Activated CD4-positive, alpha-beta memory T cell treated with anti-CD3 and anti-CD28 coated beads for 36 hours (primary cell): Measurements from ENCODE around the gene MARK1. TPM values are rescaled to one million over a fixed set of nuclear protein-coding genes. Genes with fewer than 3 reads are reported as not detected.
A peak's percentile ranks its signal among the peaks of the same experiment; 100 is the strongest.

ENCODE experiments used
- CTCF ChIA-PET: fragments of 350-600 bp; sonication (Branson Sonifier 250); formaldehyde crosslinking; loops from one replicate; lab custom pipeline; 2021; ENCODE audit warnings: antibody characterized with exemption, inconsistent platforms; lab: Charles Lee
- POLR2A ChIA-PET: fragments of 350-600 bp; sonication (Branson Sonifier 250); formaldehyde crosslinking; loops from one replicate; lab custom pipeline; 2021; ENCODE audit warnings: antibody characterized with exemption; lab: Charles Lee
- DNase-seq: peaks from one replicate; pipeline ENCODE4 v3.0.0-alpha.2; 2020
- H3K27ac Mint-ChIP-seq: one replicate; pipeline ENCODE4 v1.8.0; 2021; ENCODE audit warnings: mixed read lengths
- H3K27me3 Mint-ChIP-seq: one replicate; pipeline ENCODE4 v1.8.0; 2021; ENCODE audit warnings: mixed read lengths
- H3K36me3 Mint-ChIP-seq: one replicate; pipeline ENCODE4 v1.8.0; 2021; ENCODE audit warnings: mixed read lengths
- H3K4me1 Mint-ChIP-seq: one replicate; pipeline ENCODE4 v1.8.0; 2021; ENCODE audit warnings: low read depth, mixed read lengths
- H3K4me3 Mint-ChIP-seq: one replicate; pipeline ENCODE4 v1.8.0; 2021; ENCODE audit warnings: mild to moderate bottlenecking, mixed read lengths
- H3K9me3 Mint-ChIP-seq: one replicate; pipeline ENCODE4 v1.8.0; 2021; ENCODE audit warnings: mixed read lengths
- intact Hi-C: fragments of 100-400 bp; cut with micrococcal nuclease; formaldehyde crosslinking; loops from one replicate; pipeline ENCODE4 v1.15.1; 2023
- total RNA-seq, 2 experiments: library from RNA; stranded (reverse); gene quantifications; one replicate each; pipeline ENCODE4 v1.2.3, GENCODE V29; 2021

MARK1 gene
- total RNA-seq, 2 experiments from 2014 or later, result not detected

GRCh38 chr1:220652995-220653394 is 125.1 kb downstream of the MARK1 start:
- Mint-ChIP-seq H3K27me3 (no peaks in the 10 kb centered on the region), H3K4me1 (no peaks in the 10 kb centered on the region), H3K9me3 (no peaks in the 10 kb centered on the region), H3K27ac (no peak overlapping the region), H3K36me3 (no peaks in the 10 kb centered on the region), H3K4me3 (no peak overlapping the region)
- CTCF ChIA-PET, result no interaction called here
- POLR2A ChIA-PET, result no interaction called here
- no peak for DNase-seq
- intact Hi-C loops, result no loop called here

- no peak overlapping the region for H3K27ac Mint-ChIP-seq
- no peaks in the 10 kb centered on the region for H3K27me3 Mint-ChIP-seq
- H3K4me1 Mint-ChIP-seq, result no peaks in the 10 kb centered on the region
- CTCF ChIA-PET, result no interaction called here
- no peaks in the 10 kb centered on the region for H3K9me3 Mint-ChIP-seq
- POLR2A ChIA-PET, result no interaction called here
- DNase-seq, result no peak
- no peak overlapping the region for H3K4me3 Mint-ChIP-seq
- intact Hi-C loops, result no loop called here
- no peaks in the 10 kb centered on the region for H3K36me3 Mint-ChIP-seq
These were observed 127.6 kb downstream of the MARK1 start for GRCh38 chr1:220655509-220655908.

GRCh38 chr1:220655961-220656740 is 128.2 kb downstream of the MARK1 start:
- Mint-ChIP-seq H3K4me1 (no peaks in the 10 kb centered on the region), H3K36me3 (no peaks in the 10 kb centered on the region), H3K9me3 (no peaks in the 10 kb centered on the region), H3K27ac (no peak overlapping the region), H3K4me3 (no peak overlapping the region), H3K27me3 (peaks cover 6% of the 10 kb centered on the region)
- DNase-seq, result no peak
- intact Hi-C loops, result no loop called here
- ChIA-PET CTCF (no interaction called here), POLR2A (no interaction called here)

- ChIA-PET CTCF (interaction anchor here (0.7 kb wide), 1 partner anchor 1721 kb away, joined by 3 read pairs; no protein-coding TSS in a partner anchor), POLR2A (no interaction called here)
- Mint-ChIP-seq H3K27ac (no peak overlapping the region), H3K36me3 (peaks cover 2% of the 10 kb centered on the region), H3K9me3 (peaks cover 11% of the 10 kb centered on the region), H3K27me3 (peaks cover 21% of the 10 kb centered on the region), H3K4me1 (no peaks in the 10 kb centered on the region), H3K4me3 (no peak overlapping the region)
- DNase-seq, result no peak
- intact Hi-C loops, result no loop called here
These were observed 138.4 kb downstream of the MARK1 start for GRCh38 chr1:220666349-220666748.

GRCh38 chr1:220669005-220669404 is 141.1 kb downstream of the MARK1 start:
- ChIA-PET POLR2A (no interaction called here), CTCF (interaction anchor here (0.8 to 1.4 kb wide), 3 partner anchors 11 to 83 kb away, joined by 3 to 4 read pairs (median 3); no protein-coding TSS in a partner anchor)
- Mint-ChIP-seq H3K4me1 (no peaks in the 10 kb centered on the region), H3K27me3 (peaks cover 15% of the 10 kb centered on the region), H3K9me3 (peaks cover 11% of the 10 kb centered on the region), H3K36me3 (peaks cover 2% of the 10 kb centered on the region), H3K4me3 (no peak overlapping the region), H3K27ac (no peak overlapping the region)
- intact Hi-C loops, result no loop called here
- DNase-seq, result no peak

- H3K36me3 Mint-ChIP-seq, result peaks cover 2% of the 10 kb centered on the region
- ChIA-PET POLR2A (no interaction called here), CTCF (no interaction called here)
- peaks cover 13% of the 10 kb centered on the region for H3K27me3 Mint-ChIP-seq
- no peak overlapping the region for H3K4me3 Mint-ChIP-seq
- intact Hi-C loops, result no loop called here
- H3K27ac Mint-ChIP-seq, result no peak overlapping the region
- no peaks in the 10 kb centered on the region for H3K4me1 Mint-ChIP-seq
- DNase-seq, result no peak
- H3K9me3 Mint-ChIP-seq, result peaks cover 11% of the 10 kb centered on the region
These were observed 142.4 kb downstream of the MARK1 start for GRCh38 chr1:220670365-220670764.

GRCh38 chr1:220673921-220674320 is 146.0 kb downstream of the MARK1 start:
- no peaks in the 10 kb centered on the region for H3K4me1 Mint-ChIP-seq
- ChIA-PET CTCF (interaction anchor here (1.0 kb wide), 1 partner anchor 103 kb away, joined by 4 read pairs; no protein-coding TSS in a partner anchor), POLR2A (no interaction called here)
- intact Hi-C loops, result no loop called here
- no peak overlapping the region for H3K27ac Mint-ChIP-seq
- peaks cover 2% of the 10 kb centered on the region for H3K36me3 Mint-ChIP-seq
- H3K4me3 Mint-ChIP-seq, result no peak overlapping the region
- DNase-seq, result no peak
- peaks cover 9% of the 10 kb centered on the region for H3K27me3 Mint-ChIP-seq
- peaks cover 11% of the 10 kb centered on the region for H3K9me3 Mint-ChIP-seq

GRCh38 chr1:220677251-220677650 is 149.3 kb downstream of the MARK1 start:
- intact Hi-C loops, result no loop called here
- H3K27me3 Mint-ChIP-seq, result peaks cover 7% of the 10 kb centered on the region
- no peaks in the 10 kb centered on the region for H3K36me3 Mint-ChIP-seq
- no peak overlapping the region for H3K4me3 Mint-ChIP-seq
- DNase-seq, result no peak
- peaks cover 4% of the 10 kb centered on the region for H3K4me1 Mint-ChIP-seq
- ChIA-PET CTCF (no interaction called here), POLR2A (no interaction called here)
- no peak overlapping the region for H3K27ac Mint-ChIP-seq
- H3K9me3 Mint-ChIP-seq, result no peaks in the 10 kb centered on the region

- Mint-ChIP-seq H3K27ac (no peak overlapping the region), H3K27me3 (no peaks in the 10 kb centered on the region), H3K36me3 (no peaks in the 10 kb centered on the region), H3K4me1 (peaks cover 4% of the 10 kb centered on the region), H3K4me3 (no peak overlapping the region), H3K9me3 (no peaks in the 10 kb centered on the region)
- DNase-seq, result peak; percentile 15
- CTCF ChIA-PET, result interaction anchor here (0.7 to 3.4 kb wide), 4 partner anchors 11 to 96 kb away, joined by 3 to 21 read pairs (median 4); no protein-coding TSS in a partner anchor
- POLR2A ChIA-PET, result no interaction called here
- intact Hi-C loops, result loop anchor here (1.0 to 2.0 kb wide), 2 partner anchors 10 to 53 kb away; partner anchors contain the start of gene C1orf115
These were observed 152.2 kb downstream of the MARK1 start for GRCh38 chr1:220680085-220680687.

GRCh38 chr1:220681220-220681880 is 153.4 kb downstream of the MARK1 start:
- Mint-ChIP-seq H3K27ac (no peak overlapping the region), H3K4me1 (peaks cover 4% of the 10 kb centered on the region), H3K27me3 (no peaks in the 10 kb centered on the region), H3K36me3 (no peaks in the 10 kb centered on the region), H3K9me3 (no peaks in the 10 kb centered on the region), H3K4me3 (no peak overlapping the region)
- DNase-seq, result no peak
- intact Hi-C loops, result loop anchor here (2.0 kb wide), 1 partner anchor 51 kb away; no protein-coding TSS in a partner anchor
- ChIA-PET CTCF (interaction anchor here (0.5 to 3.4 kb wide), 2 partner anchors 52 to 99 kb away, joined by 3 to 21 read pairs; no protein-coding TSS in a partner anchor), POLR2A (no interaction called here)

- H3K4me3 Mint-ChIP-seq, result no peak overlapping the region
- H3K27ac Mint-ChIP-seq, result no peak overlapping the region
- no peaks in the 10 kb centered on the region for H3K36me3 Mint-ChIP-seq
- H3K4me1 Mint-ChIP-seq, result peaks cover 4% of the 10 kb centered on the region
- intact Hi-C loops, result no loop called here
- POLR2A ChIA-PET, result no interaction called here
- DNase-seq, result no peak
- CTCF ChIA-PET, result interaction anchor here (3.4 kb wide), 1 partner anchor 50 kb away, joined by 21 read pairs; no protein-coding TSS in a partner anchor
- H3K27me3 Mint-ChIP-seq, result no peaks in the 10 kb centered on the region
- no peaks in the 10 kb centered on the region for H3K9me3 Mint-ChIP-seq
These were observed 155.1 kb downstream of the MARK1 start for GRCh38 chr1:220682901-220683576.
